ENCODE data around the gene NTRK2. TPM values are rescaled to one million over a fixed set of nuclear protein-coding genes. Genes with fewer than 3 reads are reported as not detected.

Gene NTRK2
- total and polyA plus RNA-seq, 4 donors = 0.26 to 1.4 (median 0.56) TPM

- DNase-seq (ENCODE audit: low spot score) = no peak
- TF ChIP-seq ATF3 (IDR thresholded peaks at IDR 0.05) (no peak), JUND (IDR thresholded peaks at IDR 0.05) (no peak), GABPA (IDR thresholded peaks at IDR 0.05 in 1 of 2, conservative IDR thresholded peaks at IDR 0.05 in 1 of 2) (no peak), RAD21 (IDR thresholded peaks at IDR 0.05) (no peak), TAF1 (conservative IDR thresholded peaks at IDR 0.05) (no peak), CTCF (IDR thresholded peaks at IDR 0.05; ENCODE audit: low read depth, low read length, missing input control) (no peak), REST (IDR thresholded peaks at IDR 0.05) (no peak), EGR1 (IDR thresholded peaks at IDR 0.05; ENCODE audit: low read depth in 2 of 2) (no peak), FOXA1 (IDR thresholded peaks at IDR 0.05) (no peak), SP1 (IDR thresholded peaks at IDR 0.05) (no peak), YY1 (IDR thresholded peaks at IDR 0.05) (no peak), NR2F2 (IDR thresholded peaks at IDR 0.05) (no peak), RXRA (IDR thresholded peaks at IDR 0.05) (no peak), HNF4G (IDR thresholded peaks at IDR 0.05) (no peak), ZBTB33 (IDR thresholded peaks at IDR 0.05) (no peak), HNF4A (conservative IDR thresholded peaks at IDR 0.05) (no peak), FOXA2 (IDR thresholded peaks at IDR 0.05) (no peak), MAX (IDR thresholded peaks at IDR 0.05) (no peak)
- Histone ChIP-seq H3K9me3 (ENCODE audit: control insufficient read depth in 4 of 4, low read length in 3 of 4) (no peaks in the 10 kb centered on the region), H3K4me1 (ENCODE audit: control insufficient read depth in 4 of 4, insufficient read depth in 4 of 4, low read length in 3 of 4) (no peaks in the 10 kb centered on the region), H3K9ac (ENCODE audit: low read depth in 1 of 2, low read length in 2 of 2) (no peak overlapping the region), H3K4me3 (ENCODE audit: low read depth in 1 of 3, low read length in 3 of 3) (no peak overlapping the region), H3K36me3 (ENCODE audit: control insufficient read depth in 4 of 4, insufficient read depth in 3 of 4, low read depth in 1 of 4, low read length in 3 of 4) (no peaks in the 10 kb centered on the region), H3K27me3 (ENCODE audit: control insufficient read depth in 4 of 4, insufficient read depth in 4 of 4, low read length in 3 of 4) (no peaks in the 10 kb centered on the region), H3K27ac (ENCODE audit: low read depth in 1 of 2, low read length in 2 of 2) (no peak overlapping the region)
- 71% methylated on average over 2 of the region's 2 CpGs for WGBS
Observed at GRCh38 chr9:84943482-84944050, 274.0 kb downstream of the NTRK2 start.
